Thyroid gland (tissue), 4 donors: ENCODE measurements around the gene COP1.

Experiments
- POLR2A ChIP-seq, 2 donors: fragments of 450-650 bp; IDR thresholded peaks; one replicate each; pipeline ENCODE4 v1.6.1; 2017; ENCODE audit warnings: antibody characterized with exemption in 2 of 2, mild to moderate bottlenecking in 2 of 2, moderate library complexity in 1 of 2
- TF ChIP-seq, protein P1 (sequence below), 6 experiments: fragments of 200-600 bp in 3 of 6; fragments of 450-650 bp in 3 of 6; sonication (generic) in 3 of 6; IDR thresholded peaks; one replicate each; pipeline ENCODE4 v1.5.1; 2016 to 2019; ENCODE audit warnings: antibody characterized with exemption in 6 of 6, mild to moderate bottlenecking in 2 of 6, inconsistent platforms in 1 of 6, moderate library complexity in 1 of 6

- TF ChIP-seq, protein P1, sequence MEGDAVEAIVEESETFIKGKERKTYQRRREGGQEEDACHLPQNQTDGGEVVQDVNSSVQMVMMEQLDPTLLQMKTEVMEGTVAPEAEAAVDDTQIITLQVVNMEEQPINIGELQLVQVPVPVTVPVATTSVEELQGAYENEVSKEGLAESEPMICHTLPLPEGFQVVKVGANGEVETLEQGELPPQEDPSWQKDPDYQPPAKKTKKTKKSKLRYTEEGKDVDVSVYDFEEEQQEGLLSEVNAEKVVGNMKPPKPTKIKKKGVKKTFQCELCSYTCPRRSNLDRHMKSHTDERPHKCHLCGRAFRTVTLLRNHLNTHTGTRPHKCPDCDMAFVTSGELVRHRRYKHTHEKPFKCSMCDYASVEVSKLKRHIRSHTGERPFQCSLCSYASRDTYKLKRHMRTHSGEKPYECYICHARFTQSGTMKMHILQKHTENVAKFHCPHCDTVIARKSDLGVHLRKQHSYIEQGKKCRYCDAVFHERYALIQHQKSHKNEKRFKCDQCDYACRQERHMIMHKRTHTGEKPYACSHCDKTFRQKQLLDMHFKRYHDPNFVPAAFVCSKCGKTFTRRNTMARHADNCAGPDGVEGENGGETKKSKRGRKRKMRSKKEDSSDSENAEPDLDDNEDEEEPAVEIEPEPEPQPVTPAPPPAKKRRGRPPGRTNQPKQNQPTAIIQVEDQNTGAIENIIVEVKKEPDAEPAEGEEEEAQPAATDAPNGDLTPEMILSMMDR (IDR thresholded peaks at IDR 0.05): no peak
- no peak for TF ChIP-seq POLR2A (IDR thresholded peaks at IDR 0.05)
These were observed 237.9 kb downstream of the COP1 start for GRCh38 chr1:175969231-175969630.
